HG03135 (cell line): Measurements from ENCODE around the gene ZNF536.
"Not testable (repeated sequence)": the region's sequence is repeated elsewhere in the genome, so short reads cannot be mapped to it uniquely, and the experiment has no call there.

Experiments used
- ATAC-seq: cut with Tn5 transposase; IDR thresholded peaks from one replicate; pipeline ENCODE4 v1.9.1; 2021; ENCODE audit warnings: mild to moderate bottlenecking, moderate library complexity; ENCODE audit not compliant: unreplicated experiment

The ZNF536 gene

DNA sequence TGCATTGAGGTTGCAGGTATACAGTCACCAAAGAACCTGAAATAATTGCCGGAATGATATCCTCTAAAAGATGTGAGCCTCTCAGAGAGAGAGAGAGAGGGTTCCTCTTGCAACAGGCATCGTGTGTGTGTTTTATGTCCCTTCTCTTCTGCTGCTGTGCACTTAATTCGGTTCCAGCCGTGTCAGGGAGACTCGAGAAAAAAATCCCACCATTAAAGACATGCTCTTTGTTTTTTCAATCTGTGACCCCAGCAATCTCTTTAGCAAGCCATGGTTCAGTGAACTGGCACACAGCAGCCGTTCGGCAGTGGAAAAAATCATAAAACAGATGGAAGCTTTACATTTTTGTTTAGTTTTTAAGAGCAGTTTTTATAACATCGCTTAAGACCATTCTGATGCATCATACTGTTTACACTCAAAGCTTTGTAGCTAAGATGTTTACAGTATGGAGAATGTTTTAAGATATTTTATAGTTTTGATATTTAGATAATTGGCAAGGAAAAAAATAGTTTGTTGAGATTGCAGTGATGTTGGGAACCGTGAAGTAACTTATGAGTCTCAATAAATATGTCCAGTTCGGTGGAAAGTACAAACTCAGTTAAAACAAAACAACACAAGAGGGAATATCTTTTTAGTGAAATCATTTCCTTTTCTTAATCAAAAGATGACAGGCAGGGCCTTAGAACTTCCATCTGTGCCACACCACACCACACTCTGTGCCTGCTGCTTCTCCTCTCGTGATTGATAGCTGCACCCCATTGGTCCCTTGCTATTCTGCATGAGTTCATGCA, 31.2 kb upstream of the ZNF536 start:
- ATAC-seq = no peak

DNA sequence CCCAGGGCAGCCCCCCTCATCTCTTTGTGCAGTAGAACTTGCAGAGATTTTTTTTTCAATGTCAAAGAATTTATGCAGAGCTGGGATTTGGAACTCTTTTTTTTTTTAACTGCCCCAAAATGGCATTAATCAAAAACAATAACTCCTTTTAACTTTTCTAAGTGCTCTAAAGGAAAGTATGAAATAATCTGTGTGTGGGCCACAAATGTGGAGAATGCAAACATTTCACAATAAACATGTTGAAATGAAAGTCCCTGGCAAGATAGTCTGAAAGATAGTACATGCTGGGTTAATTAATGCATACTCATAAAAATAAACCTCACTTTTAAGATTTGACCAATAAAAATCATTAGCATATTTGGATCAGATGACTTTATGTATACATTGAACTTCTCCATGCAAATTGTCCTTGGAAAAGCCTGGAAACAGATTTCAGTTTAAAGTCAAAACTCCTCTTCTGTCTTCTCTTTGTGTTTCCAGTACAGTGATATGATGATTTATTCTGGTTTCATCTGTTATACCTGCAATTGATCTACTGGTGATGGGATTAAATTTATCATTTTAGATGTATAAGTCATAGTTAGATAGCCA, 30.5 kb upstream of the ZNF536 start:
- no peak for ATAC-seq

DNA sequence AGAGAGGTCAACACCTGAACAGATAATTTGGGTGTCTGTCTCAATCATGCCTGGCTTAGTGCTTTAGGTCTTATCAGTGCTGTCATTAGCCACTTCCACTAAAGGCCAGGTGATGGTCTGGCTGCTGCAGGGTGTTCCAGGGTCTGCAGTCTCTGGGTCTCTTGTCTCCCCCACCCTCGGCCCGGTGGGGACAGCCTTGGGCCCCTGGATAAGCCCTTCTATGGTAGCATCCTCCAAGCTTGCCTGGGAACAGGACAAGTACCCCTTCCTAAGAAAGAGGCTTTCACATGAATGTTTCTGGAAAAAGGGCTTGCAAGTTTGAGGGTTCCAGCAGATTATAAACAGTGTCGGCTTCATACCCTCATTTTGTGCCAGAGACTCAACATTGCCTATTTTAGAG, 29.3 kb upstream of the ZNF536 start:
- no peak for ATAC-seq

DNA sequence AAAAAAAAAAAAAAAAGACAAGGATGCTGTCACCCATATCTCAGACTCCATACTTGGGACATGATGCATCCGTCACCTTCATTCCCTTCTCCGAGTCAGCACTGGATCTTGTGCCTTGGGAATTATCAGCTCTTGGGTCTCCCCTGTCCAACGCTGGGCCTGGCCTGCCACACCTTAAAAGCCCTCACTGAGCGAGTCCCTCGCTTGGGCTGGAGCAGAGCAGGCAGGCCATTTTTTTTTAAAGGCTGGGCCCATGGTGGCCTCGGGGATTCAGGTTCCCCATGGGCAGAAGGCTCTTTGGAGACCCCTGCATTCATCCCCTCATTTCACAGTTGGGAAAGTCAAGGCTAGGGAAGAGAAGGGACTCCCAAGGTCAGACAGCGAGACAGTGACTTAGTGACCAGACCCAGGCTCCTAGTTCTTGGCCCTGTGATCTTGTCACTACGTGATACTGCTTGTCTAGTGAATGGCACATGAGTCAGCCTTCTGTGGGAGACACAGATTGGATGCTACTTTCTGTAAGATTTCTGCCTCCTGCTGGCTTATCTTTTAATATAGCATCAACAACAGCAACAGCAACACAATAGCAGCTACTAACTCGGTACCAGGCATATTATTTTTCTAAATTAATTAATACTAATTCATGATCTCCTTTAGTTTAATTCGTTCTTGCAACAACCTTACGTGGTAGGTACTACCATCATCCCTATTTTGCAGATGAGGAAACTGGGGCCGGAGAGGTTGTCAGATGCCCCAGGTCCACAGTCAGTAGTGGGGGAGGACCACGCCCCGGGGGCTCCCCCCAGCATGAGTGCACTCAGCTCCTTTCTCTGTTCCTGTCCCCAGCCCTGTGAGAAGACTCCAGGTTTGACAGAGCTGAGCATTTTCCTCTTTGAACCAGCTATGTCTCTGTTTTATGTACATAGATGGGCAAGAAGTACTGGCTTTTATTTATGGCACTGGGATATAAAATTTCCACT, 27.4 kb upstream of the ZNF536 start:
- no peak for ATAC-seq

DNA sequence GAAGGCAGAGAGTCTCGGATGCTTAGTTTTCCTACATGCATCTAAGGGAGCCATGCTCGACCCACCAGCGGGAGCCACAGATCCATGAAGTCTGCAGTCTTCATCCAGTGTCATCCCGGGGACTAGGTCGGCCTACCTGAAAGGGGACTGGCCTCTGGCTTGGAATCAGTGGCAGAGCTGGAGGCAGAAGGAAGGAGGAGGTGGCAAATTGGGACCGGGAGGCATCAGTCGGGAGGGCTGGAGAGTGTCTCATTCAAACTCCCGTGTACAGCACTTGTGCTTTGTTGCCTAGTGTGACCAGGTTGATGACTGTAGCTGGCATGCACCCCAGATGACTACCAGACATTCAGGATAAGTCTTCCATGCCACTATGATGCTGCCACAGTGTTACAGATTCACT, 26.5 kb upstream of the ZNF536 start:
- ATAC-seq = no peak

DNA sequence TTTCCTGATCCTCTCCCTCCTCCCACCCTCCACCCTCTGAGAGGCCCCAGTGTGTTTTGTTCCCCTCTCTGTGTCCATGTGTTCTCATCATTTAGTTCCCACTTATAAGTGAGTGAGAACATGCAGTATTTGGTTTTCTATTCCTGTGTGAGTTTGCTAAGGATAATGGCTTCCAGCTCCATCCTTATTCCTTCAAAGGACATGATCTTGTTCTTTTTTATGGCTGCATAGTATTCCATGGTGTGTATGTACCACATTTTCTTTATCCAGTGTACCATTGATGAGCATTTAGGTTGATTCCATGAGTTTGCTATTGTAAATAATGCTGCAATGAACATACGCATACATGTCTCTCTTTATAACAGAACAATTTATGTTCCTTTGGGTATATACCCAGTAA, 25.7 kb upstream of the ZNF536 start:
- not testable (repeated sequence) for ATAC-seq

DNA sequence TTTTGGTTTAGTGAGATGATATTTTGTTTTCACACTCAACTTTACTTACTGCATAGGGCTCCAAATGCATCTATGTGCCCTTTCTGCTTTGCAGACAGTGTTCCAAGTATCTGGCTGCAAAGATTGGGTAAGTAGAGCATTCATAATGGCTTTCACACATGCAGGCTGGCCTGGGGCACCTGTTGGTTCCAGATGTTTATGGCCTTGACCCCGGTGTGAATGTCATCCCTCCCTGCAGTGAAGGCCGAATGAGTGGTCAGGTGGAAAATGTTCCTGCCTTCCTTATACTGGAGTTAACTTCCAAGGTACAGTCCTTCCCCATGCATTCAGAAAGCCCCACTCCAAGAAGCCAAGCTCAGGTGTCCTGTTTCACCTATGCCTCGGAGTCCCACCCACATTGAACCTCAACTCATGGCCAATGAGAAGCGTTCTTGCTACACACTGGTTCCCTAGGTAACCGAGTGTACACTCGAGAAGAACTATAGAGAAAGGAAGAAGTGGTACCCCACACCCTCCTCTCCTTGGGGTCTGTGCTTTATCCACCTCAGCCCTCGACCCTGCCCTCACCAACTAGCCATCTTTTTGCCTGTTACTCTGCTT, 23.0 kb upstream of the ZNF536 start:
- no peak for ATAC-seq

DNA sequence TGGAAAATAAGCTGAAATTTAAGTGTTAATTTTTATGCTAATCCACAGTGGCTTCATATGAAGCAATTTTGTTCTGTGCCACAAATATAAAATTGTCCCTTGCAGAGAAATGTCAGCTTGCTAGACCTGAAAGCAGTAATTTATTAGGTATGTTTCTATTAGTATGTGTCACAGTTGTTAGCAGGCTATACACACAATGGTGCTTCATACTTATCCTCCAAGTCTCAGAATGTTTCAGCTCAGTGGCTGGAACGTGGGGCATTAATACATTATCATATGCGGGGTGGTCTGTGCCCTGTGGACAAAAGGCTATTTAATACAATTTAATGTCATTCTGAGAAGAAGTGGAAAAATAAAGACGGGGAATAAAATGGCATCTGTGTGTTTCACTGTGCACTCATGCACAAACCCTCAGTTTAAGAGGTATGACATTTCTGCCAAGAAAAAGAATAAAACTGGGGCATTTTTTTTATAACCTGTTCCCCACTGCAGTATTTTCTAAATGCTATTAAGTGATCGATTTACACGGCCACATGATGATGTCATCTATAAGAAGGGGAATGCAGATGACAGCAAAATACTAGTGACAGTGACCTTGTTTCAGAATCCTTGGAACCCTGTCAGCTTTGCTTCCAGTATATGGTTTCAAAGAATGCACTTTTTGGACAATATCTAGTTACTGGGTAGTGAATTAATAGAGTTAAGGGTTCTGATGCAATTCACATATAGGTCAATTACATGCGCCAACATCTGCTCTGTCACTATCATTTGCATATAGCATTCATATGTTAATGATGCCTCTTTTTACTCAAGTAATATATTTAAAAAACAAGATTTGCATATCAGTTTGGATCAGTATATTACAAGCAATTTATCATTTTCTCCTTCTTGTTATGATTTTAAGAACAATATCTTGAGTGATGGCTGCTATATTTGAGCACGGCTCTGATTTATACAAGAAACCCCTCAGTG, 21.2 kb upstream of the ZNF536 start:
- no peak for ATAC-seq

DNA sequence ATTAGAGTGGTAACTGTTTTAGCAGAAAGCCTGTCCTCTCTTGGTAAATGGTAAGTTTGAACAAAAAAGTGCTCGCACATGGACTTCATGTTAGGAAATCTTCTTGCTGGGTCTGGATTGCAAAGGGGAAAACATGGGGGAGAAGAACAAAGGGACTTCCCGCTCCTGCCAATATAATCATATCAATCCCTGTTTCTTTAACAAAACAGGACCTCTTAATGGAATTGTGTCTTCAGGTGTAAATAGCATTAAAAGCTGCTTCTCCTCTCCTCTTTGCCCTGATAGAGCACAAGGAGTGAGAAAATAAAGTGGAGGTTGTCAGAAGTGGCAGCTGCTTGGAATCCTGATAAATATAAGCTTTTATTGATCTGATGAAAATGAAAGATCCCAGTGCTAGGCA, 20.4 kb upstream of the ZNF536 start:
- no peak for ATAC-seq

DNA sequence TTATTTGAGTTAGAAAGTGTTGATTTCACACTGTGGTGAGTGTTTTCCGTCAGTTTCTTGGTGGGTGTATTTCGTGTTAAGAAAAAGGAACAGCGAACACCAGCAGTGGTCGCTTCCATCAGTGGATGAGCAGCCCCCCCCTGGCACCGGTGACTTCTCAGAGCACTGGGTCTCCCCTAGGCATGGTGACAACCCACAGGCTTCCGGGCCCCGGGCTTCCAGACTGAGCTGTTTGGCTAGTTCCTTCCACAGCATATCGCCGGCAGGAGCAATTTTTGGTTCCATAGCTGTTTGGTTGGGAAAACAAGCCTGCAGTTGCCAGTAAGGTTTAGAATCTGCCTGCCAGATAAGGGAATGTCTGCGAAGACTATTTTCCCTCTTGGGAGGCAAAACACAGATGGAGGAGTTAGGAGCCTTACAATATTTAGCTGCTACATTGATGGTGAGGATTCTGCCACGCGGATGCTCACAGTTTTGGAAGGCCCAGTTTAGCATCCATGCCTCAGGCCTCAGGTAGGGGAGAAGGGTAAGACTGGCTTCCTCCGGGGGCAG, 18.7 kb upstream of the ZNF536 start:
- no peak for ATAC-seq

DNA sequence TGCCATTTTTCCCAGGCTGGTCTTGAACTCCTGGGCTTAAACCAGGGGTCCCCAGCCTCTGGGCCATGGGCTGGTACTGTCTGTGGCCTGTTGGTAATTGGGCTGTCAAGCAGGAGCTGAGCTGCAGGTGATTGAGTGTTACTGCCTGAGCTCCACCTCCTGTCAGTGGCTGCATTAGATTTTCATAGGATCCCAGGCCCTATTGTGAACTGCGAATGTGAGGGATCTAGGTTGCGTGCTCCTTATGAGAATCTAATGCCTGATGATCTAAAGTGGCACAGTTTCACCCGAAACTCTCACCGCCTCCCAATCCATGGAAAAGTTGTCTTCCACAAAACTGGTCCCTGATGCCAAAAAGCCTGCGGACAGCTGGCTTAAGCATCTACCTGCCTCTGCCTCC, 16.6 kb upstream of the ZNF536 start:
- ATAC-seq = no peak

DNA sequence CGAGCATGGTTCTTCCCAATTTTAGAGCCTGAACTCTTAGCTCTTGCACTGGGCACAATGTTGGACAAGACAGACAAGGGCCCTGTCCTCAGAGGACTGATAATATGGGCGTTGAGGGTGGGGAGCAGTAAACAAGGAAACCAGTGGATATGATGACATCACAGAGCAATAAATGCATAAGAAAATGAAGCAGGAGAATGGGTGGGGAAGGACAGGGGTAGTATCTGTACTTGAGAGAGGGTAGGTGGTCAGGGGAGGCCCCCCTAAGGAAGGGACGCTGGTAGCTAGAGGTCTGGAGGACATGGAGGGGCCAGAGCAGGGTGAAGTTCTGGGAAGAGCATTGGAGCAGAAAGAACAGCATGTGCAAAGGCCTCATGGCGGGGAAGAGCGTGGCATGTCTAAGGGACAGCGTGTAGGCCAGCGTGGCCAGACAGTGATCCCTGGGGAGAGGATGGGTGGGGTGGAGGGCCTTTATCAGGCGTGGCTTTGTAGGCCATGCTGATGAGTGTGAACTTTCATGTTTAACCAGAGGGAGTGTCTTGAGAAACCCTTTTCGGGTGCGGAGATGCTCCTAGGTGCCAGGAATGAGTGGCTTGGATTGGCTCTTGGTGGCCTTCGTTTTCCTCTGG, 15.1 kb upstream of the ZNF536 start:
- no peak for ATAC-seq

DNA sequence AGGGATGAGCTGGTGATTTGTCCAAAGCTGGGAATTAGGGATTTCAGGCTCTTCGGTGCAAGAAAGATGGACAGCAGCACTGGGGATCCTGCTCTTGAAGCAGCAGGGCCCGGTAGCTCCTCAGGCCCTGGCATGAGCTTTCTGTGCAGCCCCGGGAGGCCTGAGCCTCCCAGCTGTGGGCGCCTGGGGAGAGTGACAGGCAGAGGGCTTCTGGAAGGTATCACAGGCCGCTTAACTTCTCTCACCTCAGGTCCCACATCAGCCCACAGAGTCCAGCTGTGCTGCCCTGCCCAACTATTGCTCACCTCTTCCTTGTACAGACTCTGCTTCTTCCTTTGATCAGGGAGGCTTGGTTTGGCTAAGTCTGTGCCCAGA, 14.6 kb upstream of the ZNF536 start:
- ATAC-seq = no peak

DNA sequence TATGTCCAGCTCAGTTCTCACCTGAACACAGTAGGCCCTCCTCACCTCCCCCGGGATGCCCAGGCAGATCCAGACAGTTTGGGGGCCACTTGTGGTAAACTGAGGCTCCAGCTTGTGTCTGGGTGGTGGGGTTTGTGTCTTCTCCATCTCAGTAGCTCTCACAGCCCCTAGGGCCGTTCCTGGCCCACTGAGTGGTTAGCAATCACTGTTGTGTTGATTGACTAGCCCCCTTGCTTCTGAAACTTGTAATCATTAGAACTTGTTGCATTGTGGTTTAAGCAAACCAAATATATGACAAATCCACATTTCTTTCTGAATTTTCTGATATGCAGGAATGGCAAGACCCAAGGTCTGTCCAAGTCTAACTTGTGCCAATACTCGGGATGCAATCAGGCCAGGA, 13.9 kb upstream of the ZNF536 start:
- ATAC-seq = no peak

DNA sequence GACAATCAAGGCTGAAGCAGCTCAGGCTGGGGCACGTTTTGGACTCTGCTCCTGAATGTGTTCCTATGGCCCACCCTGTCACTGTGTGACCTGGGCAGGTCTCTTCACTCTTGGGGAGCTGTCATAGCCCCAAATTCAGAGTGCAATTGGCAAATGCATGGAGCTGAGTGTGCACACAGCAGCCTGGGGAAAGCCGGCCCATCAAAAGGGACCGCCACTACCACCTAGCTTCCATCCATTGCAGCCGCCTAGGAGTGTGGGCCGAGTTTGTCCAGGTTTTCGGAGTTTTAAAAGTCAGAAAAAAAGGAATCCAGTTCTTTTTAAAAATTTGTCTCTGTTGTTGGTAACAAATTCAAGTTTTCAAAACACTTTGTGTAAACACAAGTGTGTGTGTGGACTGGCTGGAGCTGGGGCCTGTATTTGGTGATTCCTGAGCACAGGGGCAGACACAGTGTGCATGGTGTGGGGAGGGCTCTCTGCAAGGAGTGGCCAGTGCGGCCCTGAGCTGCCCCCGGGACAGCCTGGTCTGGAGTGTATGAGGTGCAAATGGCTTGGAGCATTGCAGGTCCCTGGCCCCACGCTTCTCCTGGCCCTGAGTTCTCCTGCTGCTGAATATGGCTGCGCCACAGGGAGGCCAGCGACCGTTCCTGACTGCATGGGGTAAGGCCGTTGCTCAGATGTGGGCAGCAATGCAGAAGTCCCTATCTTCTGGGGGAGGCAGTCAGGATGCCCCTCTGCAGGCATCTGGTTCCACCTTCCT, 13.2 kb upstream of the ZNF536 start:
- no peak for ATAC-seq

DNA sequence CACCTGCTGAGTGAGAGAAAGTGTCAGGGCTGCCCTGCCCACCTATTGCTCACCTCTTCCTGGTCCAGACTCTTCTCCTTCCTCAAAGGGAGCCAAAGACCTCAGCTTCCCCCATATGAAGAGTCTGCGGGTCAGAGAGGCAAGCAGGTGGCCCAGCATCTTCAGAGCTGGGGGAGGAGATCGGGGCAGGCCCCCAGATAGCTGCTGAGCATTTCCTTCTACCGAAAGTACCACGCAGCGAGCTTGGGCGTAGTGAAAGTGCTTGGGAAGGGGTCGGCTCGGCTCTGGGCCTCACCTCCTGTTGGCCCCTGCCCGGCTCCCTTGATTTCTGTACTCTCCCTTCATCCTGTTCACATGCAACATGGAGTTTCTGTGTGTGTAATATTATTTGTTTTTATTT, 12.2 kb upstream of the ZNF536 start:
- ATAC-seq = no peak

DNA sequence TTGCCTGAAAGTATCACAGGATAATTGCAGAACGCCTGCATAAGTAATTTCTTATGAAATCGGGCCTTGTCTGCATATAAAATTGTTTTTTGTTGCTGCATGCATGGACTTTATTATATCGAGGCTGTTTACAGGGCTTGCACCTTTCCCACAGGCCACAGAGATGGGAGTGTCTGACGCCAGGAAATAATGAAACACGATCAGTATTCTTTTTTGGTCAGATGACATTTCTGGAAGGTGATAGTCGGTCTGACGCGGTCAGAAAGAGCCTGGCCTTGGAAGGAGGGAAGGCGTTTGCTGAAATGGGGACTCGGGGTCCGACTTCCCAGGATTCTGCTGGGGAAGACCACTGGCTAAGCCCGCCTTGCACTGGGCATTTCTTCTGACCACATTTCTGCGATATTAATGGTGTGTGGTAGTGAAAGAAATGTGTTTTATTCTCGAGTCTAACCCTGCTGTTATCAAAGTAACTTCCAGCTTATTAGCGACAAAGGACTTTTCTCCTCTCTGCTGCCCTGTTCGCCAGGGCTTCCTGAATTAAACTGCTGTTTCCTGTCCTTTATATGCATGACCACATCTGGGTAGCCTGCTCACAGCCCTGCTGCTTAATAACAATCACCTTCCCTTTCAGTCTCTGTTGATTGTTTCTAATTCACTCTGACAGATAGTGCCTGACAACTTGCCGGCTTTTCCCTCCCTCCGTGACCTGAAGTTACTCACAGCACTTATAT, 11.6 kb upstream of the ZNF536 start:
- ATAC-seq = no peak

DNA sequence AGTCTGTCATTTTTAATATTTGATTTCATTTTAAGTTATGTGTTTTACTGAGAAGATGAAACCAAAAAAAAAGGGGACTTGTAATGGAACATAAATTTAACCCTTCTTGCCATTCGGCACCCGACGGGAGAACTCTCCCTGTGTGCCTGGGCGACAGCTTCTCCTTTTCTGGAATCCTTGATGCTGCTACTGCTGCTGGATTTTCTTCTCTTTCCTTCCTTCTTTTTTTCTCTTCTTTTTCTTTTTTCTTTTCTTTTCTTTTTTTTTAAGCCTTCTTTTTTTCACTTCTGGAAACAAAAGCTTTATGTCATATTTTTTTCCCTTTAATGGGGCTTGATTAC, 11.1 kb upstream of the ZNF536 start:
- no peak for ATAC-seq
